ENCODE data around the gene EPHA6. TPM values are rescaled to one million over a fixed set of nuclear protein-coding genes. Genes with fewer than 3 reads are reported as not detected.

EPHA6 gene
- total RNA-seq, 1 experiment from 2014 or later = 0.61 TPM

- no peaks in the 10 kb centered on the region; the same call in 1 of the 2 replicates for H3K27me3 Mint-ChIP-seq (ENCODE audit: low read depth)
- Histone ChIP-seq H3K23me2 (ENCODE audit: insufficient read length, low read depth, low read length, poor library complexity, severe bottlenecking) (no peaks in the 10 kb centered on the region), H4K20me1 (ENCODE audit: control insufficient read depth, insufficient read depth, insufficient read length) (no peaks in the 10 kb centered on the region), H2BK120ac (ENCODE audit: low read depth, low read length, poor library complexity, severe bottlenecking) (no peak overlapping the region), H3K4ac (ENCODE audit: low read depth, low read length) (no peak overlapping the region), H3K27ac (ENCODE audit: insufficient read length, low read depth, low read length) (no peak overlapping the region), H2AFZ (ENCODE audit: low read length) (no peak overlapping the region), H3K56ac (ENCODE audit: insufficient read length, low read depth, low read length) (no peak overlapping the region), H2BK20ac (ENCODE audit: low read depth, low read length, poor library complexity, severe bottlenecking) (no peak overlapping the region), H3K14ac (ENCODE audit: insufficient read depth, low read length) (no peak overlapping the region), H3K18ac (ENCODE audit: insufficient read length, low read depth, low read length) (no peak overlapping the region), H3K27me3 (ENCODE audit: insufficient read depth, low read length) (no peaks in the 10 kb centered on the region), H3K9me3 (ENCODE audit: control insufficient read depth, low read depth, low read length) (peaks cover 7% of the 10 kb centered on the region), H3K23ac (ENCODE audit: insufficient read length, low read depth, low read length) (no peak overlapping the region), H4K8ac (replicated peaks; ENCODE audit: insufficient read length, low read depth, low read length) (no peak overlapping the region), H4K5ac (ENCODE audit: insufficient read length, low read depth, low read length) (no peak overlapping the region), H2BK12ac (ENCODE audit: insufficient read length, low read depth, low read length) (no peak overlapping the region), H4K91ac (ENCODE audit: insufficient read length, low read depth, low read length) (no peak overlapping the region), H3K79me2 (ENCODE audit: insufficient read depth, low read length) (no peaks in the 10 kb centered on the region), H3K4me1 (ENCODE audit: insufficient read depth, low read length) (no peaks in the 10 kb centered on the region; the same call in 1 of the 2 replicates), H3K9ac (ENCODE audit: extremely low read depth, insufficient read length, low read length) (no peak overlapping the region), H3K79me1 (ENCODE audit: insufficient read depth, low read depth, low read length, poor library complexity, severe bottlenecking) (no peaks in the 10 kb centered on the region), H2AK5ac (ENCODE audit: insufficient read length, low read length) (no peak overlapping the region), H3K4me2 (ENCODE audit: insufficient read depth, insufficient read length, low read length) (no peak overlapping the region), H3T11ph (ENCODE audit: low read length) (no peak overlapping the region), H2BK15ac (ENCODE audit: low read depth, low read length) (no peak overlapping the region), H2BK5ac (ENCODE audit: insufficient read length, low read length) (no peak overlapping the region)
- peaks cover 12 to 21% (median 17%) of the 10 kb centered on the region in 3 experiments for H3K36me3 Mint-ChIP-seq (ENCODE audit: insufficient read depth in 1 of 3, low read depth in 3 of 3)
- no peak for DNase-seq
- TF ChIP-seq, protein P1, sequence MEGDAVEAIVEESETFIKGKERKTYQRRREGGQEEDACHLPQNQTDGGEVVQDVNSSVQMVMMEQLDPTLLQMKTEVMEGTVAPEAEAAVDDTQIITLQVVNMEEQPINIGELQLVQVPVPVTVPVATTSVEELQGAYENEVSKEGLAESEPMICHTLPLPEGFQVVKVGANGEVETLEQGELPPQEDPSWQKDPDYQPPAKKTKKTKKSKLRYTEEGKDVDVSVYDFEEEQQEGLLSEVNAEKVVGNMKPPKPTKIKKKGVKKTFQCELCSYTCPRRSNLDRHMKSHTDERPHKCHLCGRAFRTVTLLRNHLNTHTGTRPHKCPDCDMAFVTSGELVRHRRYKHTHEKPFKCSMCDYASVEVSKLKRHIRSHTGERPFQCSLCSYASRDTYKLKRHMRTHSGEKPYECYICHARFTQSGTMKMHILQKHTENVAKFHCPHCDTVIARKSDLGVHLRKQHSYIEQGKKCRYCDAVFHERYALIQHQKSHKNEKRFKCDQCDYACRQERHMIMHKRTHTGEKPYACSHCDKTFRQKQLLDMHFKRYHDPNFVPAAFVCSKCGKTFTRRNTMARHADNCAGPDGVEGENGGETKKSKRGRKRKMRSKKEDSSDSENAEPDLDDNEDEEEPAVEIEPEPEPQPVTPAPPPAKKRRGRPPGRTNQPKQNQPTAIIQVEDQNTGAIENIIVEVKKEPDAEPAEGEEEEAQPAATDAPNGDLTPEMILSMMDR (conservative IDR thresholded peaks at IDR 0.05) = no peak
- no CpG with 5 or more reads among the region's 3 CpGs for WGBS (ENCODE audit: extremely low coverage, insufficient read length, low lambda C conversion rate)
- no peak overlapping the region for H3K4me3 Mint-ChIP-seq
- H3K9me3 Mint-ChIP-seq = peaks cover 14 to 22% of the 10 kb centered on the region in 2 experiments
- H3K27ac Mint-ChIP-seq = no peak overlapping the region
- H3K4me1 Mint-ChIP-seq = peaks cover 3 to 16% of the 10 kb centered on the region in 2 experiments; a peak in 3 of 4 replicates
Measured at GRCh38 chr3:97391167-97391566, 576.8 kb downstream of the EPHA6 start.
